ENCODE results near the gene GTF3C1. TPM values are rescaled to one million over a fixed set of nuclear protein-coding genes. Genes with fewer than 3 reads are reported as not detected.
"Not testable (repeated sequence)": the region's sequence is repeated elsewhere in the genome, so short reads cannot be mapped to it uniquely, and the experiment has no call there.

Gene GTF3C1
- total RNA-seq, 4 donors from 2014 or later, result 118 to 257 (median 156) TPM

GRCh38 chr16:27460663-27461482 lies 88.8 kb downstream of the GTF3C1 start:
- WGBS, 2 donors, result 70 to 71% methylated on average over 17 to 19 of the region's 20 CpGs
- DNase-seq (ENCODE audit: low spot score in 2 of 2), result no peak
- TF ChIP-seq POLR2A (IDR thresholded peaks at IDR 0.05) (no peak), CTCF (IDR thresholded peaks at IDR 0.05) (no peak)
- intact Hi-C loops (cut with DNase I; ENCODE audit: low total_unique reads), result no loop called here
- no peak overlapping the region for H3K4me3 ChIP-seq (ENCODE audit: low read depth, poor library complexity, severe bottlenecking)

- no peak overlapping the region for H3K4me3 ChIP-seq (ENCODE audit: low read depth, poor library complexity, severe bottlenecking)
- 52 to 55% methylated on average over 4 of the region's 4 CpGs for WGBS, 2 donors
- intact Hi-C loops (cut with DNase I; ENCODE audit: low total_unique reads), result no loop called here
- no peak for TF ChIP-seq CTCF (IDR thresholded peaks at IDR 0.05)
- no peak for TF ChIP-seq POLR2A (IDR thresholded peaks at IDR 0.05)
- DNase-seq (ENCODE audit: low spot score in 2 of 2), result no peak
Observed at GRCh38 chr16:27460213-27460612, 89.5 kb downstream of the GTF3C1 start.

DNA sequence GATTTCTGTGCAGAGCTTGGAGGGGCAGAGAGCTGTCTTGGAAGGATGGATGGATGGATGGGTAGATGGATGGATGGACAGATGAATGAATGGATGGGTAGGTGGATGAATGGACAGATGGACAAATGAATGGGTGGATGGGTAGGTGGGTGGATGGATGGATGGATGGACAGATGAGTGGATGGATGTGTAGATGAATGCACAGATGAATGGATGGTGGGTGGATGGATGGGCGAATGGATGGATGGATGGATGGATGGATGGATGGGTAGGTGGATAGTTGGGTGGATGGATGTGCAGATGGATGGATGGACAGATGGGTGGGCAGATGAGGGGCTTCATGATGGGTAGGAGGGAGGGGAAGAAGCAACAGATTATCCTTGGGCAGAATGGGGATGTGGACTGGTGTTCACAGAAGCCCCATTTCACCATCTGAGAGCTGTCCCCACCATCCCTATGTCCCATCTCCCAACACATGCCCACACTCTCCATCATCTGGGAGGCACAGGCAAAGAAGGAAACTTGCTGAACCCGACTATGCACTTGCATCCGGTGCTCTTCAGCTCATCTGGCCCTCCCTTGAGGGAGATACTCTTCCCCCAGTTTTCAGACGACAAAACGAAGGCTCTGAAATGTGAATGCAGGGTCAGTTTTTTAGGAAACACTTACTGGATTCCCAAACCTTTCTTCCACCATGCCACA lies 90.6 kb downstream of the GTF3C1 start:
- TF ChIP-seq POLR2A (IDR thresholded peaks at IDR 0.05), result no peak
- no peak for TF ChIP-seq CTCF (IDR thresholded peaks at IDR 0.05)

DNA sequence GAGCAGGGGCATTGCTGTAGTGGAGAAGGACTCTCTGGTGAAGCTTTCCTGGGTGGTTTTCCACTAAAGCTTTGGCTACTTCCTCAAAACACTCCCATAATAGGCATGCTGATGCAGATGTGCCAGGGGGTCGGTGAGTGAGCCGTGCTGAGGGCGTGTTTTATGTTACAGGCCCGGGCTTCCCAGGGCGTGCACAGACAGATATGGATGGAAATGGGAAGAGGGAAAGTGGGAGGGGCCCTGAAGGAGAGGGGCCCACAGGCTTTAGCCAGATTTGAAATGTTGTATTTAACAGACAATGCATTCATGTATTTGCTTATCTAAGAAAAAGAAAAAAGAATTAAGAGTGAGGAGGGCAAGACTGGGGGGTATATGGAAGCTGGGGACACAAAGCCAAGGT lies 91.5 kb downstream of the GTF3C1 start:
- intact Hi-C loops (cut with DNase I; ENCODE audit: low total_unique reads), result loop anchor here (10.0 kb wide), 1 partner anchor 303 kb away; no protein-coding TSS in a partner anchor
- DNase-seq (ENCODE audit: low spot score in 2 of 2), result no peak
- no peak overlapping the region for H3K4me3 ChIP-seq (ENCODE audit: low read depth, poor library complexity, severe bottlenecking)
- WGBS, 2 donors, result 34 to 42% methylated on average over 5 of the region's 5 CpGs
- TF ChIP-seq CTCF (IDR thresholded peaks at IDR 0.05), result no peak

More for the DNA sequence above, 90.6 kb downstream of the GTF3C1 start:
- no peak for DNase-seq (ENCODE audit: low spot score in 2 of 2)
- intact Hi-C loops (cut with DNase I; ENCODE audit: low total_unique reads), result loop anchor here (10.0 kb wide), 1 partner anchor 304 kb away; no protein-coding TSS in a partner anchor
- 75 to 86% methylated on average over 5 of the region's 5 CpGs for WGBS, 2 donors
- no peak overlapping the region for H3K4me3 ChIP-seq (ENCODE audit: low read depth, poor library complexity, severe bottlenecking)

DNA sequence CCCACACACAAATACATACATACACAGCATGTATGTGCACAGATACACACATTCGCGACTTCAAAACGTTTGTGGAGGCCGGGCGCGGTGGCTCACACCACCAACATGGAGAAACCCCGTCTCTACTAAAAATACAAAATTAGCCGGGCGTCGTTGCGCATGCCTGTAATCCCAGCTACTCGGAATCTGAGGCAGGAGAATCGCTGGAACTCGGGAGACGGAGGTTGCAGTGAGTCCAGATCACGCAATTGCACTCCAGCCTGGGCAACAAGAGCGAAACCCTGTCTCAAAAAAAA lies 92.2 kb downstream of the GTF3C1 start:
- WGBS, 2 donors, result 83 to 89% methylated on average over 17 of the region's 17 CpGs
- intact Hi-C loops (cut with DNase I; ENCODE audit: low total_unique reads), result loop anchor here (1.0 to 10.0 kb wide), 2 partner anchors 280 to 303 kb away; no protein-coding TSS in a partner anchor
- not testable (repeated sequence) for H3K4me3 ChIP-seq (ENCODE audit: low read depth, poor library complexity, severe bottlenecking); DNase-seq (ENCODE audit: low spot score in 2 of 2)

DNA sequence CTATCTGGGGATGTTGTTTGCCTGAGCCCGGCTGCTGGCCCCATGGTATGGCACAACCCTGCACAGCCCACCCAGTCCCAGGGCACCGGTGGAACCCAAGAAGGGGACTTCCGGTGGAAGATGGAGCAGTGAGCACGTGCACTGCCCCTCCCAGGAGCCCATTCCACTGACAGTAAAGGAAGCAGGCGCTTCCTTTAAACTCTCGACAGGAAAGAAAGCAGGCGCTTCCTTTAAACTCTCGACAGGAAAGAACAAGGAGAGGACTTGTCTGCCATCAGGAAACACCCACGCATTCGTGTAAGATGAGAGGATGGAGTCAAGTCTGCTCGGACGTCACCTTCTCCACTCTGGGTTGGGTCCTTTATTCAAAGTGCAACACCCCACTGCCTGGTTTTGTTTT lies 94.0 kb downstream of the GTF3C1 start:
- H3K4me3 ChIP-seq (ENCODE audit: low read depth, poor library complexity, severe bottlenecking), result no peak overlapping the region
- TF ChIP-seq CTCF (IDR thresholded peaks at IDR 0.05), result no peak
- TF ChIP-seq POLR2A (IDR thresholded peaks at IDR 0.05), result no peak
- 18 to 22% methylated on average over 12 of the region's 12 CpGs for WGBS, 2 donors
- DNase-seq (ENCODE audit: low spot score in 2 of 2), result no peak
- intact Hi-C loops (cut with DNase I; ENCODE audit: low total_unique reads), result loop anchor here (10.0 kb wide), 1 partner anchor 301 kb away; no protein-coding TSS in a partner anchor
